Mesenteric fat pad (tissue), 1 donor: ENCODE data around the gene HSPB2. TPM values are rescaled to one million over a fixed set of nuclear protein-coding genes. Genes with fewer than 3 reads are reported as not detected.
"Not testable (repeated sequence)": the region's sequence is repeated elsewhere in the genome, so short reads cannot be mapped to it uniquely, and the experiment has no call there.

Source experiments
- DNase-seq: peaks from one replicate; pipeline ENCODE4 v3.0.0-alpha.2; 2020; ENCODE audit warnings: low spot score
- total RNA-seq: library from RNA; stranded (reverse); fragmentation: NEBNext Ultra II Directional; extraction: Animal tissue kit (Norgen Biotek cat#: 25700); gene quantifications from one replicate; pipeline ENCODE4 v1.2.1, GENCODE V29; 2021
- donor health status: DM: yes; HTN: yes; CAD: no.

The HSPB2 gene
- total RNA-seq, 1 donor from 2014 or later, result 17.1 TPM

- DNase-seq, result no peak
Observed at GRCh38 chr11:111913031-111913861, 712 bp downstream of the HSPB2 start.

GRCh38 chr11:111913997-111914396 lies 1.5 kb downstream of the HSPB2 start:
- DNase-seq, result no peak

- no peak for DNase-seq
Observed at GRCh38 chr11:111916768-111917167, 4.2 kb downstream of the HSPB2 start.

GRCh38 chr11:111917312-111917711 lies 4.8 kb downstream of the HSPB2 start:
- DNase-seq, result no peak

GRCh38 chr11:111917788-111918187 lies 5.3 kb downstream of the HSPB2 start:
- DNase-seq, result no peak

GRCh38 chr11:111918390-111919256 lies 6.1 kb downstream of the HSPB2 start, which contains the start of gene C11orf52:
TSS of gene C11orf52 (plus strand) at chr11:111918913. CDS start at chr11:111918973, 60 bp downstream.
- no peak for DNase-seq

GRCh38 chr11:111920908-111921307 lies 8.4 kb downstream of the HSPB2 start:
- no peak for DNase-seq

- DNase-seq, result no peak
Observed at GRCh38 chr11:111921541-111922230, 9.2 kb downstream of the HSPB2 start.

- no peak for DNase-seq
Observed at GRCh38 chr11:111922803-111923202, 10.3 kb downstream of the HSPB2 start.

- no peak for DNase-seq
Observed at GRCh38 chr11:111923351-111923788, 10.8 kb downstream of the HSPB2 start.

GRCh38 chr11:111923951-111924350 lies 11.4 kb downstream of the HSPB2 start:
- no peak for DNase-seq

- no peak for DNase-seq
Observed at GRCh38 chr11:111925953-111926352, 13.4 kb downstream of the HSPB2 start.

GRCh38 chr11:111926505-111927391 lies 14.2 kb downstream of the HSPB2 start:
- peak; percentile 99 for DNase-seq

- no peak for DNase-seq
Observed at GRCh38 chr11:111930472-111930871, 17.9 kb downstream of the HSPB2 start.

- DNase-seq, result no peak
Observed at GRCh38 chr11:111932611-111932950, 20.0 kb downstream of the HSPB2 start.

GRCh38 chr11:111933176-111933575 lies 20.6 kb downstream of the HSPB2 start:
- DNase-seq, result not testable (repeated sequence)

- no peak for DNase-seq
Observed at GRCh38 chr11:111933872-111934271, 21.3 kb downstream of the HSPB2 start.

GRCh38 chr11:111934306-111934705 lies 21.8 kb downstream of the HSPB2 start:
- DNase-seq, result no peak

GRCh38 chr11:111935317-111936039 lies 22.9 kb downstream of the HSPB2 start:
- no peak for DNase-seq

- DNase-seq, result no peak
Observed at GRCh38 chr11:111936040-111936540, 23.6 kb downstream of the HSPB2 start.
